H9 (cell line): ENCODE measurements around the gene STX8. TPM values are rescaled to one million over a fixed set of nuclear protein-coding genes. Genes with fewer than 3 reads are reported as not detected.
A peak's percentile ranks its signal among the peaks of the same experiment; 100 is the strongest.

Experiments used
- DNase-seq: peaks from one replicate; pipeline ENCODE4 v3.0.0-alpha.2; 2017
- H2AFZ ChIP-seq: one replicate; pipeline ENCODE4 v1.6.1; 2013; ENCODE audit warnings: mild to moderate bottlenecking, low read length, control low read depth, moderate library complexity
- H2AK5ac ChIP-seq: 2 replicates; pipeline ENCODE4 v1.6.1; 2013; ENCODE audit warnings: low read length, control low read depth, mixed read lengths; ENCODE audit not compliant: insufficient read length
- H2BK120ac ChIP-seq: one replicate; pipeline ENCODE4 v1.6.1; 2013; ENCODE audit warnings: low read depth, mild to moderate bottlenecking, low read length, control low read depth, inconsistent platforms; ENCODE audit not compliant: poor library complexity, severe bottlenecking
- H2BK12ac ChIP-seq: 2 replicates; pipeline ENCODE4 v1.6.1; 2013; ENCODE audit warnings: low read length, control low read depth, mixed read lengths, low read depth; ENCODE audit not compliant: insufficient read length
- H2BK15ac ChIP-seq: 2 replicates; pipeline ENCODE4 v1.6.1; 2013; ENCODE audit warnings: low read depth, low read length, control low read depth
- H2BK20ac ChIP-seq: one replicate; pipeline ENCODE4 v1.6.1; 2013; ENCODE audit warnings: low read depth, mild to moderate bottlenecking, low read length, control low read depth, inconsistent platforms; ENCODE audit not compliant: poor library complexity, severe bottlenecking
- H2BK5ac ChIP-seq: 2 replicates; pipeline ENCODE4 v1.6.1; 2013; ENCODE audit warnings: low read length, control low read depth, mixed read lengths; ENCODE audit not compliant: insufficient read length
- H3K14ac ChIP-seq: 2 replicates; pipeline ENCODE4 v1.6.1; 2013; ENCODE audit warnings: low read length, control low read depth; ENCODE audit not compliant: insufficient read depth
- H3K18ac ChIP-seq: 2 replicates; pipeline ENCODE4 v1.6.1; 2013; ENCODE audit warnings: low read depth, mild to moderate bottlenecking, mixed read lengths, low read length, control low read depth; ENCODE audit not compliant: insufficient read length
- H3K23ac ChIP-seq: 2 replicates; pipeline ENCODE4 v1.6.1; 2013; ENCODE audit warnings: low read length, control low read depth, mixed read lengths, low read depth; ENCODE audit not compliant: insufficient read length
- H3K23me2 ChIP-seq: 2 replicates; pipeline ENCODE4 v1.6.1; 2013; ENCODE audit warnings: low read depth, mild to moderate bottlenecking, mixed read lengths, low read length, control low read depth; ENCODE audit not compliant: insufficient read length, poor library complexity, severe bottlenecking
- H3K27ac ChIP-seq: 2 replicates; pipeline ENCODE4 v1.5.1; 2013; ENCODE audit warnings: low read length, control low read depth, mixed read lengths, low read depth; ENCODE audit not compliant: insufficient read length
- H3K27me3 ChIP-seq: 2 replicates; pipeline ENCODE4 v1.6.1; 2013; ENCODE audit warnings: low read length, control low read depth, inconsistent platforms; ENCODE audit not compliant: insufficient read depth
- H3K4ac ChIP-seq: 2 replicates; pipeline ENCODE4 v1.6.1; 2013; ENCODE audit warnings: low read depth, mild to moderate bottlenecking, control low read depth, inconsistent platforms, low read length, moderate library complexity
- H3K4me1 ChIP-seq: 2 replicates; pipeline ENCODE4 v1.6.1; 2013; ENCODE audit warnings: low read length, control low read depth, inconsistent platforms; ENCODE audit not compliant: insufficient read depth
- H3K4me2 ChIP-seq: 2 replicates; pipeline ENCODE4 v1.6.1; 2013; ENCODE audit warnings: low read length, control low read depth, mixed read lengths; ENCODE audit not compliant: insufficient read length, insufficient read depth
- H3K56ac ChIP-seq: 2 replicates; pipeline ENCODE4 v1.6.1; 2013; ENCODE audit warnings: low read depth, mild to moderate bottlenecking, mixed read lengths, low read length, control low read depth; ENCODE audit not compliant: insufficient read length
- H3K79me1 ChIP-seq: 2 replicates; pipeline ENCODE4 v1.6.1; 2013; ENCODE audit warnings: low read depth, mild to moderate bottlenecking, moderate library complexity, low read length, control low read depth, inconsistent platforms; ENCODE audit not compliant: insufficient read depth, poor library complexity, severe bottlenecking
- H3K79me2 ChIP-seq: 2 replicates; pipeline ENCODE4 v1.6.1; 2013; ENCODE audit warnings: low read length, control low read depth, inconsistent platforms; ENCODE audit not compliant: insufficient read depth
- H3K9ac ChIP-seq: 2 replicates; pipeline ENCODE4 v1.6.1; 2013; ENCODE audit warnings: low read length, control low read depth, mixed read lengths; ENCODE audit not compliant: insufficient read length; ENCODE audit errors: extremely low read depth
- H3K9me3 ChIP-seq: one replicate; pipeline ENCODE4 v1.6.1; 2013; ENCODE audit warnings: low read depth, low read length, inconsistent platforms; ENCODE audit not compliant: control insufficient read depth
- H3T11ph ChIP-seq: one replicate; pipeline ENCODE4 v1.6.1; 2013; ENCODE audit warnings: mild to moderate bottlenecking, low read length, control low read depth, inconsistent platforms
- H4K20me1 ChIP-seq: one replicate; pipeline ENCODE4 v1.6.1; 2013; ENCODE audit not compliant: control insufficient read depth, insufficient read length, insufficient read depth
- H4K5ac ChIP-seq: 2 replicates; pipeline ENCODE4 v1.6.1; 2013; ENCODE audit warnings: low read depth, mild to moderate bottlenecking, mixed read lengths, low read length, control low read depth; ENCODE audit not compliant: insufficient read length
- H4K8ac ChIP-seq: replicated peaks from 2 replicates; pipeline ENCODE4 v1.6.1; 2013; ENCODE audit warnings: low read length, control low read depth, mixed read lengths, low read depth; ENCODE audit not compliant: insufficient read length
- H4K91ac ChIP-seq: 2 replicates; pipeline ENCODE4 v1.6.1; 2013; ENCODE audit warnings: low read depth, mild to moderate bottlenecking, moderate library complexity, mixed read lengths, low read length, control low read depth; ENCODE audit not compliant: insufficient read length
- H3K27ac Mint-ChIP-seq, 3 experiments: 2 replicates in 2 of 3; 3 replicates in 1 of 3; pipeline ENCODE4 v1.8.0; 2020 to 2021; ENCODE audit warnings: mixed read lengths in 3 of 3, mild to moderate bottlenecking in 1 of 3, moderate library complexity in 1 of 3
- H3K27me3 Mint-ChIP-seq: 2 replicates; pipeline ENCODE4 v1.8.0; 2021; ENCODE audit warnings: low read depth, mild to moderate bottlenecking, moderate library complexity, mixed read lengths
- H3K36me3 Mint-ChIP-seq, 3 experiments: 2 replicates in 2 of 3; 3 replicates in 1 of 3; pipeline ENCODE4 v1.8.0; 2020 to 2021; ENCODE audit warnings: low read depth in 3 of 3, mixed read lengths in 3 of 3; ENCODE audit not compliant: insufficient read depth in 1 of 3
- H3K4me1 Mint-ChIP-seq, 2 experiments: 2 replicates each; pipeline ENCODE4 v1.8.0; 2020; ENCODE audit warnings: mixed read lengths in 2 of 2
- H3K4me3 Mint-ChIP-seq, 2 experiments: 2 replicates in 1 of 2; 3 replicates in 1 of 2; pipeline ENCODE4 v1.8.0; 2020 to 2021; ENCODE audit warnings: mild to moderate bottlenecking in 2 of 2, mixed read lengths in 2 of 2, moderate library complexity in 1 of 2
- H3K9me3 Mint-ChIP-seq, 2 experiments: 2 replicates in 1 of 2; 3 replicates in 1 of 2; pipeline ENCODE4 v1.8.0; 2020; ENCODE audit warnings: mild to moderate bottlenecking in 2 of 2, mixed read lengths in 2 of 2, moderate library complexity in 1 of 2
- CTCF ChIP-seq: fragments of 200-600 bp; sonication (generic); conservative IDR thresholded peaks from 3 replicates; pipeline ENCODE4 v1.8.0; 2021; ENCODE audit warnings: antibody characterized with exemption, mild to moderate bottlenecking
- WGBS: extraction: QIAGEN DNeasy Blood & Tissue Kit; methylation state at CpG from one replicate; pipeline ENCODE4 v1.1.7; 2013; ENCODE audit warnings: missing lambda C conversion rate, low lambda C conversion rate, mixed read lengths; ENCODE audit not compliant: insufficient read length; ENCODE audit errors: extremely low coverage; 5-methylcytosine and 5-hydroxymethylcytosine counted together
- total RNA-seq: library from RNA; stranded (reverse); gene quantifications from 2 replicates; pipeline ENCODE4 v1.2.1, GENCODE V29; 2021

Gene STX8
- total RNA-seq, 1 experiment from 2014 or later: 55.1 TPM

DNA sequence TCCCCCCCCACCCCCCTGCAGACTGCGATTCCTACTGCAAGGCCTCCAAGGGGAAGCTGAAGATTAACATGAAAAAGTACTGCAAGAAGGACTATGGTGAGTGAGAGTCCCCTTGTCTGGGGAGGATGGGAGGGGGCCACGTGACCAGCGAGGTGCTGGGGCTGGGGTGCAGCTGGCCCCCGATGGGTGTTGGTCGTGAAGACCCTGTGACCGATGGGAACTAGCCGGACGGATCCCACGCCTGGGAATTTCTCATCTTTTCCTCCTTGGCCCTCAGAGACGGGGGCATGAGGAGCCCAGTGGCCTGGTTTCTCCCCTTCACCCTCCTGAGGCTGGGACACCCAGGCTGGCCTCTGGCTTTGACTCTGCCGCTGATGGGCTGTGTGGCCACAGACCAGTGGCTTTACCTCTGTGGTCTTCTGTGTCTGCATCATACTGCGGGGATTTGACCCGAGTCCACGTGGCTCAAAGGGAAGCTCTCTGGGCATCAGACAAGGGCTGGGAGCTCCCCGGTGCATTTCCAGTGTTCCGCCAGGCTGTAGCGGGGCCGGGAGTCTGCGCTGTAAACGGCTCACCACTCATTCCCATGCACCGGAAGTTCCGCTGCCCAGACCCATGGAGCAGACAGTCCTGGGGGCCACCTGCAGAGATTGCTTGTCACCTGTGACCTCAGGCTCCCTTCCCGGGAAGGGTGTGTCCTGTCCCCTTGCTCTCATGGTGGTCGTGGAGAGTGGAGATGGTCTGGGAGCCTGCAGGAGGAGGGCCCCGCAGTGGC is 354.3 kb downstream of the STX8 start:
- H4K8ac ChIP-seq: no peak overlapping the region
- no peak overlapping the region for H4K91ac ChIP-seq
- DNase-seq: no peak
- H2BK120ac ChIP-seq: no peak overlapping the region
- no peaks in the 10 kb centered on the region for H3K79me2 ChIP-seq
- H3K79me1 ChIP-seq: no peaks in the 10 kb centered on the region
- peak overlapping the region; percentile 67 for H3K14ac ChIP-seq
- no peak for TF ChIP-seq CTCF
- H3K27ac Mint-ChIP-seq: no peak overlapping the region
- no peak overlapping the region for H3K9ac ChIP-seq
- H3K27me3 Mint-ChIP-seq: no peaks in the 10 kb centered on the region; the same call in none of the 2 replicates
- no peak overlapping the region for H3K23ac ChIP-seq
- no peaks in the 10 kb centered on the region for H3K9me3 ChIP-seq
- no peaks in the 10 kb centered on the region for H4K20me1 ChIP-seq
- no peaks in the 10 kb centered on the region; the same call in 1 of the 2 replicates for H3K4me1 ChIP-seq
- no peak overlapping the region for H2BK12ac ChIP-seq
- peaks cover 36 to 37% of the 10 kb centered on the region in 2 experiments for H3K4me1 Mint-ChIP-seq
- H3T11ph ChIP-seq: no peak overlapping the region
- no peak overlapping the region for H2AFZ ChIP-seq
- H3K4me3 Mint-ChIP-seq: no peak overlapping the region
- no peaks in the 10 kb centered on the region for H3K23me2 ChIP-seq
- H3K4me2 ChIP-seq: no peak overlapping the region
- H2BK15ac ChIP-seq: no peak overlapping the region
- H3K27ac ChIP-seq: no peak overlapping the region
- H3K18ac ChIP-seq: no peak overlapping the region
- H4K5ac ChIP-seq: no peak overlapping the region
- H3K4ac ChIP-seq: no peak overlapping the region
- no peak overlapping the region for H2BK5ac ChIP-seq
- no peak overlapping the region for H2AK5ac ChIP-seq
- no peak overlapping the region for H2BK20ac ChIP-seq
- WGBS: no CpG with 5 or more reads among the region's 25 CpGs
- no peak overlapping the region for H3K56ac ChIP-seq
- H3K36me3 Mint-ChIP-seq: peaks cover 1 to 3% (median 2%) of the 10 kb centered on the region in 3 experiments; a peak in 4 of 7 replicates
- peaks cover 2% of the 10 kb centered on the region in 2 experiments; a peak in 2 of 5 replicates for H3K9me3 Mint-ChIP-seq
- no peaks in the 10 kb centered on the region for H3K27me3 ChIP-seq
